Naive thymus-derived CD4-positive, alpha-beta T cell (primary cell): ENCODE results near the gene VAC14. TPM values are rescaled to one million over a fixed set of nuclear protein-coding genes. Genes with fewer than 3 reads are reported as not detected.

ENCODE experiments used
- ATAC-seq: fragments of 150-1000 bp; cut with Tn5 transposase; 2 replicates; pipeline ENCODE4 v1.10.0; 2021; ENCODE audit warnings: mild to moderate bottlenecking, moderate library complexity
- CTCF ChIA-PET: fragments of 350-600 bp; sonication (Branson Sonifier 250); formaldehyde crosslinking; loops from one replicate; lab custom pipeline; 2021; ENCODE audit warnings: antibody characterized with exemption; lab: Charles Lee
- POLR2A ChIA-PET: fragments of 350-600 bp; sonication (Branson Sonifier 250); formaldehyde crosslinking; loops from one replicate; lab custom pipeline; 2021; ENCODE audit warnings: antibody characterized with exemption, inconsistent platforms; lab: Charles Lee
- DNase-seq, 9 donors: peaks; one replicate each; pipeline versions ENCODE4 v3.0.0 to v3.0.0-alpha.2; 2020 to 2022; ENCODE audit warnings: mixed read lengths in 1 of 9
- H3K27ac ChIP-seq: one replicate; pipeline ENCODE4 v1.7.0; 2013; ENCODE audit warnings: mild to moderate bottlenecking, low read depth, low read length, moderate library complexity
- H3K27me3 ChIP-seq, 2 donors: one replicate each; pipeline ENCODE4 v1.7.0; 2013; ENCODE audit warnings: low read length in 2 of 2, mild to moderate bottlenecking in 2 of 2, moderate library complexity in 2 of 2; ENCODE audit not compliant: control insufficient read depth in 2 of 2, insufficient read depth in 2 of 2
- H3K36me3 ChIP-seq, 3 experiments: 1 replicate in 2 of 3; 2 replicates in 1 of 3; pipeline ENCODE4 v1.7.0; 2013; ENCODE audit warnings: low read length in 3 of 3, mild to moderate bottlenecking in 3 of 3, moderate library complexity in 1 of 3; ENCODE audit not compliant: insufficient read depth in 3 of 3, control insufficient read depth in 2 of 3
- H3K4me1 ChIP-seq, 2 donors: one replicate each; pipeline ENCODE4 v1.7.0; 2013; ENCODE audit warnings: low read length in 2 of 2, mild to moderate bottlenecking in 2 of 2, moderate library complexity in 1 of 2; ENCODE audit not compliant: control insufficient read depth in 2 of 2, insufficient read depth in 2 of 2
- H3K4me3 ChIP-seq: 2 replicates; pipeline ENCODE4 v1.7.0; 2013; ENCODE audit warnings: mild to moderate bottlenecking, low read length
- H3K9me3 ChIP-seq, 3 experiments: 1 replicate in 2 of 3; 2 replicates in 1 of 3; pipeline ENCODE4 v1.7.0; 2013; ENCODE audit warnings: low read length in 3 of 3; ENCODE audit not compliant: control insufficient read depth in 2 of 3
- H3K27ac Mint-ChIP-seq, 9 donors: one replicate each; pipeline ENCODE4 v1.8.0; 2020 to 2022; ENCODE audit warnings: mixed read lengths in 9 of 9, mild to moderate bottlenecking in 8 of 9, moderate library complexity in 5 of 9, inconsistent platforms in 2 of 9
- H3K27me3 Mint-ChIP-seq, 5 donors: one replicate each; pipeline ENCODE4 v1.8.0; 2021 to 2022; ENCODE audit warnings: mixed read lengths in 5 of 5, mild to moderate bottlenecking in 1 of 5
- H3K36me3 Mint-ChIP-seq, 5 donors: one replicate each; pipeline ENCODE4 v1.8.0; 2020 to 2022; ENCODE audit warnings: mixed read lengths in 5 of 5, mild to moderate bottlenecking in 3 of 5, inconsistent platforms in 1 of 5
- H3K4me1 Mint-ChIP-seq, 7 donors: one replicate each; pipeline ENCODE4 v1.8.0; 2020 to 2022; ENCODE audit warnings: mixed read lengths in 7 of 7, mild to moderate bottlenecking in 3 of 7, inconsistent platforms in 1 of 7
- H3K4me3 Mint-ChIP-seq, 10 donors: one replicate each; pipeline ENCODE4 v1.8.0; 2020 to 2022; ENCODE audit warnings: mild to moderate bottlenecking in 10 of 10, mixed read lengths in 10 of 10, moderate library complexity in 6 of 10, inconsistent platforms in 2 of 10
- H3K9me3 Mint-ChIP-seq, 11 donors: one replicate each; pipeline ENCODE4 v1.8.0; 2020 to 2022; ENCODE audit warnings: mixed read lengths in 11 of 11, mild to moderate bottlenecking in 4 of 11, inconsistent platforms in 1 of 11, moderate library complexity in 1 of 11
- intact Hi-C, 2 donors: fragments of 100-400 bp; cut with micrococcal nuclease; formaldehyde crosslinking; loops; one replicate each; pipeline ENCODE4 v1.15.1; 2023
- polyA plus RNA-seq, 2 donors: library from polyadenylated mRNA; unstranded; fragments of 300-500 nt; fragmentation: Illumina TruSeq; gene quantifications; one replicate each; pipeline ENCODE4 v1.2.3, GENCODE V29; 2021
- total RNA-seq, 6 experiments: library from RNA in 5 of 6; stranded (reverse) in 5 of 6; gene quantifications; 1 replicate in 5 of 6; 2 replicates in 1 of 6; pipeline ENCODE4 v1.2.3 and lab custom pipeline; 2021 to 2026

The VAC14 gene
- total and polyA plus RNA-seq, 7 experiments from 2014 or later, result 29.2 to 61.2 (median 45.9) TPM

DNA sequence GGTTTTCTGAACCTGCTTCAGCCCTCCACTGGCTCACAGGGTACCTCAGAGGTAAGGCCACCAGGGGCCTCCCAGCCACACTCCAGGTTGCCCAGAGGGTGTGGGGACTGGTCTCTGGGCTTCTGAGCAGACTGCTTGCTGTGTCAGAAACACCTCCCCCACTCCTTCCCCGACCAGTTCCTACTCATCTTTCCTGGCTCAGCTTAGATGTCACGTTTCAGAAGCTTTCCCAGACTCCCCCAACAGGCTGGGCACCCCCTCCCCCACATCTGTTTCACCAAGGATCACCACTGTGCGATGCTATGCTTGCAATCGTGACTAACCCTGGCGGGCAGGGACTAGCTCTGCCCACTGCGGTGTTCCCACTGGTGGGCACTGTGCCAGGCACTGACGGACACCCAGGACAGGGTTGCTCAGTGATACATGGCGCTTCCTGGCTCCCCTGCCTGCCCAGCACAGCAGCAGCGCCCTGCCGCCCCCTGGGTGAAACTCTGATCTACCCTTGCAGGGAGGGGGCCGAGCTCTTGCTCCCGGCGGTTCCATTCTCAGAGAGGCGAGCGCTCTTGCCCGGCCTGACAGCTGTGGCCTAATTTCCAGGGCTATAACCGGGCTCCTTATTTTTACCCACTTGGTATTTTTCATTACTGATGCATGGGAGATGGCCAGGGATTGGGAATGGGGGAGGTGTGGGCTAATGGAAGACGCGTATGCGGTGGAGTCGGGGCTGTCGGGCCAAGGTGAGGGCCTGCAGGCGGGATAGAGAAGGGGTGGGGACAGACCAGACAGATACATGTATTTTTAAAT lies 85.7 kb downstream of the VAC14 start:
- H3K27me3 ChIP-seq, result no peaks in the 10 kb centered on the region
- CTCF ChIA-PET, result no interaction called here
- Mint-ChIP-seq H3K9me3 (no peaks in the 10 kb centered on the region), H3K27ac (peak overlapping the region in 1 of 9 donors; percentile 30), H3K36me3 (peaks cover 1 to 21% (median 14%) of the 10 kb centered on the region in 5 donors), H3K4me3 (no peak overlapping the region), H3K4me1 (peaks cover 0 to 5% (median 0%) of the 10 kb centered on the region in 7 donors), H3K27me3 (no peaks in the 10 kb centered on the region)
- H3K4me3 ChIP-seq, result no peak overlapping the region
- no peaks in the 10 kb centered on the region for H3K9me3 ChIP-seq
- DNase-seq (no peak), ATAC-seq (no peak)
- H3K4me1 ChIP-seq, result no peaks in the 10 kb centered on the region
- intact Hi-C loops, result no loop called here
- POLR2A ChIA-PET, result interaction anchor here (0.7 to 1.0 kb wide), 2 partner anchors 13 to 183 kb away, joined by 3 to 4 read pairs; no protein-coding TSS in a partner anchor
- no peak overlapping the region for H3K27ac ChIP-seq
- peaks cover 5 to 34% (median 6%) of the 10 kb centered on the region in 3 experiments for H3K36me3 ChIP-seq

DNA sequence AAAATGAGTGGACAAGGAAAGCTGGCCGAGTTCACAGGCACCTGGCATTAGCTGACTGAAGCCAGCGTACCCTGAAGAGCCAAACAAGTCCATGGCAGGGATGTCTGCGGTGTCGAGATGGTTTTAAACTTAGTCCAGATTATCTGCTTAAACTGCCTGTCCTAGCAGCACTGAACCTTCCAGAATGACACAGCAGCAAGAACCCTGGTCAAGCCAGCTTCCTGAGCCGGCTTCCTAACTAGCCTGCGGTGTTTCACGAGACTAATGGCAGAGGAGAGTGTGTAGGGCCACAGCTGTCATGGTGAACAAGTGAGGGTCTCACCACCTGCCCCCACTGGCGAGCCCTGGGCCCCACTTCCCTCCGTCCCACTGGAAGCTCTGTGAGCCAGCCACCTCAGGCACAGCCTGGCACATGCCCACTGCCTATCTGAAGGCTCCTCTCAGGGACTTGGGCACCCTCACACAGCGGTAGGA lies 86.3 kb downstream of the VAC14 start:
- H3K36me3 ChIP-seq, result peaks cover 0 to 27% (median 5%) of the 10 kb centered on the region in 3 experiments
- POLR2A ChIA-PET, result interaction anchor here (0.7 to 1.0 kb wide), 2 partner anchors 13 to 183 kb away, joined by 3 to 4 read pairs; no protein-coding TSS in a partner anchor
- Mint-ChIP-seq H3K9me3 (no peaks in the 10 kb centered on the region), H3K36me3 (peaks cover 0 to 15% (median 10%) of the 10 kb centered on the region in 5 donors), H3K27me3 (no peaks in the 10 kb centered on the region), H3K4me3 (no peak overlapping the region), H3K27ac (peak overlapping the region in 2 of 9 donors; percentile 20 to 28), H3K4me1 (peaks cover 0 to 5% (median 0%) of the 10 kb centered on the region in 7 donors)
- no peaks in the 10 kb centered on the region for H3K9me3 ChIP-seq
- no peaks in the 10 kb centered on the region for H3K4me1 ChIP-seq
- no peak for DNase-seq
- H3K27me3 ChIP-seq, result no peaks in the 10 kb centered on the region
- H3K4me3 ChIP-seq, result no peak overlapping the region
- no peak for ATAC-seq
- no peak overlapping the region for H3K27ac ChIP-seq
- CTCF ChIA-PET, result no interaction called here
- intact Hi-C loops, result no loop called here

DNA sequence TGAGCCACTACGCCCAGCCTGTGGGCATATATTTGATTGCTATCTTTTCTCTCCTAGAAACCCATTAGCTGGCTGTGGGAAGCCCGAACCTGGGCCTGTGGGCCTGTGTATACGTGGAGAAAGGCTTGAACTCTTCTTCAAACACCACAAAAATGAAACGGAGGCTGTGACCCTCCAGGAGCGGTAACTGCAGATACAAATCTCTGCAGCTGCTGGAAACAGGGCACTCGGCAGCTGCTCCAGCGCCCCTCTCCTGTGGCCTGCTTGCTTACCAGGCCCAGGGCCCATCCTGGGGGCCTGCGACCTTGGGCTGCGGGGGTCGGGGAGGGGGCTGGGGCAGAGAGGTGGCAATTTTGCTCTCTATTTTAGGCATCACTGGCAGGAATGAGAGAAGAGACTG lies 87.1 kb downstream of the VAC14 start:
- Mint-ChIP-seq H3K4me1 (peaks cover 0 to 5% (median 0%) of the 10 kb centered on the region in 7 donors), H3K9me3 (no peaks in the 10 kb centered on the region), H3K36me3 (peaks cover 0 to 8% (median 4%) of the 10 kb centered on the region in 5 donors), H3K27me3 (no peaks in the 10 kb centered on the region), H3K4me3 (no peak overlapping the region), H3K27ac (peak overlapping the region in 1 of 9 donors; percentile 46)
- no peak for ATAC-seq
- H3K4me1 ChIP-seq, result no peaks in the 10 kb centered on the region
- CTCF ChIA-PET, result no interaction called here
- no peaks in the 10 kb centered on the region for H3K27me3 ChIP-seq
- no peak for DNase-seq
- POLR2A ChIA-PET, result interaction anchor here (1.0 kb wide), 1 partner anchor 14 kb away, joined by 4 read pairs; no protein-coding TSS in a partner anchor
- no peaks in the 10 kb centered on the region for H3K9me3 ChIP-seq
- peaks cover 0 to 26% (median 0%) of the 10 kb centered on the region in 3 experiments for H3K36me3 ChIP-seq
- no peak overlapping the region for H3K4me3 ChIP-seq
- H3K27ac ChIP-seq, result no peak overlapping the region
- intact Hi-C loops, result no loop called here

DNA sequence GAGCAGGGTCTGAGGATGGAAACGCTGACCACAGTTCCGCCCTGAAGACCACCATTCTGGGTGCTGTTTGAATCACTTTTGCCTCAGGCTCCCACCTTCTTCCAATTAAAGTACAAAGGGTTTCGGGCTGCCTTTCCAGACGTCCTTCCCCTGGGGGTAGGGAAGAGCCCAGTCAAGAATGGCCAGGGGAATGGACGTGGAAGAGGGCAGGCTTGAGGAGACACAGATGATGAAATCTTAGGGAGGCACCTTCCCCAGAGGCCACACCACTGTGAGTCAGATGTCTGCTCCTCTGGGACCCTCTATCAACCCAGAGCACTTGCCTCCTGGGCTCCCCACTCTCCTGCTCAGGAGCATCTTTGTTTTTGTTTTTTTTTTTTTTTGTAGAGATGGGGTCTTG lies 87.6 kb downstream of the VAC14 start:
- H3K36me3 Mint-ChIP-seq, result peaks cover 0 to 11% (median 4%) of the 10 kb centered on the region in 5 donors
- Histone ChIP-seq H3K27ac (no peak overlapping the region), H3K4me1 (no peaks in the 10 kb centered on the region), H3K27me3 (no peaks in the 10 kb centered on the region), H3K36me3 (peaks cover 0 to 31% (median 0%) of the 10 kb centered on the region in 3 experiments), H3K9me3 (no peaks in the 10 kb centered on the region), H3K4me3 (no peak overlapping the region)
- no peaks in the 10 kb centered on the region for H3K9me3 Mint-ChIP-seq
- H3K27me3 Mint-ChIP-seq, result no peaks in the 10 kb centered on the region
- peaks cover 0 to 5% (median 0%) of the 10 kb centered on the region in 7 donors for H3K4me1 Mint-ChIP-seq
- H3K27ac Mint-ChIP-seq, result no peak overlapping the region
- DNase-seq, result no peak
- POLR2A ChIA-PET, result no interaction called here
- ATAC-seq, result no peak
- intact Hi-C loops, result no loop called here
- H3K4me3 Mint-ChIP-seq, result no peak overlapping the region
- CTCF ChIA-PET, result no interaction called here

DNA sequence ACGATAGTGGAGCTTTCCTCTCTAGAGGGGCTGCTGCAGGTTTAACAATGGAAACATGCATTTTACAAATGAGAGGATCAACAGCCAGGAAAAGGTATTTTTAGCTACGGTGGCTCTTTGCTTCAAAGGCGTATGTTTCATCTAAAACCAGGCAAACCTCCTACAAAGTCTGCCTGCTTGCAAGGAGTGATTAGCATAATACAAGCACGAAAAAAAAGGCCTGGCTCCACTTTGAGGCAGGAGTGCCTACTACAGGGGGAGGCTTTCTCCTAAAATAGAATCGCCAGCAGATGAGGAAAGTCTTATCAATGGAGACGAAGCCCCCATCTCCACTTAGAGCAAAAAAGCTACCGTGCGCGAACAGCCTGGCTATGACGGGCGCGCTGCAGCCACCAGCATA lies 88.0 kb downstream of the VAC14 start:
- POLR2A ChIA-PET, result no interaction called here
- H3K36me3 ChIP-seq, result peaks cover 0 to 33% (median 0%) of the 10 kb centered on the region in 3 experiments
- Mint-ChIP-seq H3K27me3 (no peaks in the 10 kb centered on the region), H3K4me3 (no peak overlapping the region), H3K36me3 (peaks cover 0 to 15% (median 4%) of the 10 kb centered on the region in 5 donors), H3K9me3 (no peaks in the 10 kb centered on the region), H3K27ac (no peak overlapping the region), H3K4me1 (peaks cover 0 to 5% (median 0%) of the 10 kb centered on the region in 7 donors)
- DNase-seq, result no peak
- intact Hi-C loops, result no loop called here
- CTCF ChIA-PET, result no interaction called here
- H3K9me3 ChIP-seq, result no peaks in the 10 kb centered on the region
- no peak for ATAC-seq
- H3K4me3 ChIP-seq, result no peak overlapping the region
- H3K27me3 ChIP-seq, result no peaks in the 10 kb centered on the region
- H3K4me1 ChIP-seq, result no peaks in the 10 kb centered on the region
- no peak overlapping the region for H3K27ac ChIP-seq

DNA sequence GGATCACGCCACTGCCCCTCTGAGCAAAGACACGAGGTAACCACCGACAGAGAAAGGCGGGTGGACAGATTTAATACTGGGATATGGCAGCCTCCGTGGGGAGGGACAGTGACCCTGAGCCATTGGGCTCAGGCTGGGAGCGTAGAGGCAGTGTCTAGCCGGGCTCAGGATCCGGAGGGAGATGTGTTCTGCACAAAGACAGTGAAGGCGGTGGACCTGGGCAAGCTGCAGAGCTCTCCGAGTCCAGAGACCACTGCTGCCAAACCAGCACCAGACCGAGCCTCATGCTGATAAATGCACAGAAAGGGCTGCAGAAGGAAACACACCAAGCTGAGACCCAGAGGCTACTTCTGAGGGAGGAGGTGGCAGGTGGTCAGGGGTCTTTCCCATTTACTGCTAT lies 88.6 kb downstream of the VAC14 start:
- POLR2A ChIA-PET, result no interaction called here

More for the DNA sequence above, 88.6 kb downstream of the VAC14 start:
- Histone ChIP-seq H3K9me3 (no peaks in the 10 kb centered on the region), H3K4me3 (no peak overlapping the region), H3K4me1 (no peaks in the 10 kb centered on the region), H3K27ac (no peak overlapping the region), H3K27me3 (no peaks in the 10 kb centered on the region), H3K36me3 (peaks cover 0 to 28% (median 0%) of the 10 kb centered on the region in 3 experiments)
- Mint-ChIP-seq H3K27me3 (no peaks in the 10 kb centered on the region), H3K4me3 (no peak overlapping the region), H3K9me3 (no peaks in the 10 kb centered on the region), H3K36me3 (peaks cover 0 to 15% (median 4%) of the 10 kb centered on the region in 5 donors), H3K4me1 (peaks cover 0 to 5% (median 0%) of the 10 kb centered on the region in 7 donors), H3K27ac (peak overlapping the region in 1 of 9 donors; percentile 34)
- DNase-seq (no peak), ATAC-seq (no peak)
- intact Hi-C loops, result no loop called here
- CTCF ChIA-PET, result no interaction called here
